ENCODE results near the gene TBC1D16. TPM values are rescaled to one million over a fixed set of nuclear protein-coding genes. Genes with fewer than 3 reads are reported as not detected.

TBC1D16 gene
- total RNA-seq, 1 experiment from 2014 or later, result 21.1 TPM

GRCh38 chr17:79944821-79945391 lies 90.8 kb downstream of the TBC1D16 start:
- peak overlapping the region; percentile 43 for H3K4me3 Mint-ChIP-seq (ENCODE audit: unreplicated experiment)
- no TSS peak for BruUV-seq (replicated peaks)
- H3K36me3 Mint-ChIP-seq (ENCODE audit: insufficient read depth, unreplicated experiment), result peaks cover 20% of the 10 kb centered on the region
- intact Hi-C loops (cut with micrococcal nuclease), result loop anchor here (5.0 kb wide), 1 partner anchor 47 kb away; no protein-coding TSS in a partner anchor
- peaks cover 22% of the 10 kb centered on the region for H3K4me1 Mint-ChIP-seq (ENCODE audit: insufficient read depth, unreplicated experiment)
- no peak for TF ChIP-seq CTCF (IDR thresholded peaks at IDR 0.05; ENCODE audit: unreplicated experiment)
- no peaks in the 10 kb centered on the region for H3K27me3 Mint-ChIP-seq (ENCODE audit: insufficient read depth, unreplicated experiment)
- DNase-seq (ENCODE audit: unreplicated experiment), result peak; percentile 41
- ChIA-PET CTCF (interaction anchor here (0.6 kb wide), 1 partner anchor 45 kb away, joined by 4 read pairs; no protein-coding TSS in a partner anchor), POLR2A (interaction anchor here (1.2 to 1.9 kb wide), 2 partner anchors 9 to 108 kb away, joined by 3 to 5 read pairs; no protein-coding TSS in a partner anchor)
- no peaks in the 10 kb centered on the region for H3K9me3 Mint-ChIP-seq (ENCODE audit: unreplicated experiment)
- peak overlapping the region; percentile 81 for H3K27ac Mint-ChIP-seq (ENCODE audit: low read depth, unreplicated experiment)

GRCh38 chr17:79944251-79944812 lies 91.3 kb downstream of the TBC1D16 start:
- H3K4me1 Mint-ChIP-seq (ENCODE audit: insufficient read depth, unreplicated experiment), result peaks cover 22% of the 10 kb centered on the region
- peak overlapping the region; percentile 81 for H3K27ac Mint-ChIP-seq (ENCODE audit: low read depth, unreplicated experiment)
- DNase-seq (ENCODE audit: unreplicated experiment), result no peak
- no peak for TF ChIP-seq CTCF (IDR thresholded peaks at IDR 0.05; ENCODE audit: unreplicated experiment)
- BruUV-seq (replicated peaks), result no TSS peak
- H3K9me3 Mint-ChIP-seq (ENCODE audit: unreplicated experiment), result no peaks in the 10 kb centered on the region
- ChIA-PET POLR2A (interaction anchor here (0.6 to 1.9 kb wide), 4 partner anchors 9 to 107 kb away, joined by 3 to 5 read pairs (median 3); no protein-coding TSS in a partner anchor), CTCF (interaction anchor here (0.6 kb wide), 2 partner anchors 44 to 156 kb away, joined by 4 to 6 read pairs; no protein-coding TSS in a partner anchor)
- peak overlapping the region; percentile 35 for H3K4me3 Mint-ChIP-seq (ENCODE audit: unreplicated experiment)
- H3K27me3 Mint-ChIP-seq (ENCODE audit: insufficient read depth, unreplicated experiment), result no peaks in the 10 kb centered on the region
- H3K36me3 Mint-ChIP-seq (ENCODE audit: insufficient read depth, unreplicated experiment), result peaks cover 20% of the 10 kb centered on the region
- intact Hi-C loops (cut with micrococcal nuclease), result no loop called here

DNA sequence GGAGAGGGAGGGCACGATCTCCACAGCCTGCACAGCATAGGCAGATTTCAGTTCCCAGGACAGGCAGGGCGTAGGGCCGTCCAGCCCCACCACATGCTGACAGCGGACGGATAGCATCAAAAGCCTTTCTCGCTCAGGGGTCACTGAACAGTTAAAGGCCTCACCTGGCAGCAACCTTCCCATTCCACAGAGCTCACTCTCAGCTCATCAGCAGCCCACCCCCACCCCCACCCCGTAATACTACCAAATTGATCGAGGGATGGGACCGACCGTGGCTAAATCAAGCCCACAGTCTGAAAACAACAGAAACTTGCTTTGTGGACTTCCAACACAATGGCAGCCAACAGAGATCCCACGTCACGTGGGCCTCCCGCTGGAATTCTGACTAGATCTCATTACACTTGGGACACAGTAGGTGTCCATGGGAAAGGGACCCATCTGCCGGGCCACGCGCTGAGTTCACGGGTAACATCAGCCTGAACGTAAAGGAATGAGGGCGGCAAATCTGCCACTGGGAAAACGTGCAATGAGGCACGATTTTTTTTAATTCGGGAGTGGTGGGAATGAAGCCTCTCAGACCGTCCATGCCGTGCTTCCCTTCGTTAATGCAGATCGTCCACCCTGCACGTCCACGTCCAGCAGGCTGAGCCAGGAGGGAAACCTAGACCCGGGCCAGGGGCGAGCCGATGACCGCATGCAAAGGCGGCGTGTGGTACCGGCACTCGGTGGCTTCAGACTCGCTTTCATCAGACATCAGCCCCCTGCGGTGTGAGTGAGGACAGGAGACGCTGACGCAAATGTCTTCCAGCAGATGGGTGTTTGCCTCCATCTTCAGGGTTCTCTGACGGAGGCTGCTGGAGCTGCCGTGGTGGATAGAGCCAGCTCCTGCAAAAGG lies 92.1 kb downstream of the TBC1D16 start:
- Mint-ChIP-seq H3K4me3 (ENCODE audit: unreplicated experiment) (no peak overlapping the region), H3K9me3 (ENCODE audit: unreplicated experiment) (no peaks in the 10 kb centered on the region), H3K36me3 (ENCODE audit: insufficient read depth, unreplicated experiment) (peaks cover 26% of the 10 kb centered on the region), H3K4me1 (ENCODE audit: insufficient read depth, unreplicated experiment) (peaks cover 22% of the 10 kb centered on the region), H3K27ac (ENCODE audit: low read depth, unreplicated experiment) (peak overlapping the region; percentile 81), H3K27me3 (ENCODE audit: insufficient read depth, unreplicated experiment) (no peaks in the 10 kb centered on the region)
- intact Hi-C loops (cut with micrococcal nuclease), result no loop called here
- ChIA-PET POLR2A (interaction anchor here (0.5 to 1.9 kb wide), 5 partner anchors 8 to 125 kb away, joined by 3 to 5 read pairs (median 3); no protein-coding TSS in a partner anchor), CTCF (interaction anchor here (0.6 kb wide), 1 partner anchor 157 kb away, joined by 6 read pairs; no protein-coding TSS in a partner anchor)
- no peak for TF ChIP-seq CTCF (IDR thresholded peaks at IDR 0.05; ENCODE audit: unreplicated experiment)
- BruUV-seq (replicated peaks), result no TSS peak
- DNase-seq (ENCODE audit: unreplicated experiment), result no peak
